OCI-LY7 (cell line): ENCODE results near the gene PIGP. TPM values are rescaled to one million over a fixed set of nuclear protein-coding genes. Genes with fewer than 3 reads are reported as not detected.

ENCODE experiments used
- BruUV-seq: library from RNA; stranded (reverse); fragments of 400-500 nt; replicated peaks from 2 replicates; lab custom pipeline; 2021; lab: Mats Ljungman, UMichigan
- CTCF ChIA-PET: fragments of 300-600 bp; sonication (Branson Sonifier 250); formaldehyde crosslinking; loops from one replicate; lab custom pipeline; 2022; ENCODE audit warnings: antibody characterized with exemption; ENCODE audit not compliant: unreplicated experiment; lab: Charles Lee
- POLR2A ChIA-PET: fragments of 300-600 bp; sonication (Branson Sonifier 250); formaldehyde crosslinking; loops from one replicate; lab custom pipeline; 2022; ENCODE audit warnings: antibody characterized with exemption; lab: Charles Lee
- DNase-seq: peaks from one replicate; pipeline ENCODE4 v3.0.0-alpha.2; 2015; ENCODE audit warnings: low spot score
- H2AFZ ChIP-seq: fragments of 200-600 bp; sonication (generic), shearing (Covaris generic); 2 replicates; pipeline ENCODE4 v1.6.1; 2014; ENCODE audit warnings: mild to moderate bottlenecking, antibody characterized with exemption, low read length, moderate library complexity
- H3K27ac ChIP-seq: fragments of 200-600 bp; sonication (generic); 2 replicates; pipeline ENCODE4 v1.5.1; 2014; ENCODE audit warnings: mixed run types, low read depth, mild to moderate bottlenecking, moderate library complexity, low read length, inconsistent platforms; ENCODE audit not compliant: poor library complexity, severe bottlenecking
- H3K36me3 ChIP-seq: fragments of 200-600 bp; sonication (generic); 2 replicates; pipeline ENCODE4 v1.6.1; 2014; ENCODE audit warnings: mild to moderate bottlenecking, antibody characterized with exemption, low read length, moderate library complexity, mixed read lengths; ENCODE audit not compliant: insufficient read depth
- H3K4me1 ChIP-seq: fragments of 200-600 bp; sonication (generic); 2 replicates; pipeline ENCODE4 v1.5.1; 2014; ENCODE audit warnings: mild to moderate bottlenecking, low read length; ENCODE audit not compliant: insufficient read depth, poor library complexity, severe bottlenecking
- H3K4me2 ChIP-seq: fragments of 200-600 bp; sonication (generic); 2 replicates; pipeline ENCODE4 v1.6.1; 2014; ENCODE audit warnings: mild to moderate bottlenecking, low read length
- H3K4me3 ChIP-seq: fragments of 200-600 bp; sonication (generic); 2 replicates; pipeline ENCODE4 v1.5.1; 2014; ENCODE audit warnings: mild to moderate bottlenecking, low read depth, low read length; ENCODE audit not compliant: poor library complexity, severe bottlenecking
- H3K79me2 ChIP-seq: fragments of 200-600 bp; sonication (generic); 2 replicates; pipeline ENCODE4 v1.6.1; 2016; ENCODE audit warnings: low read depth, mild to moderate bottlenecking, low read length, moderate library complexity, mixed read lengths; ENCODE audit not compliant: insufficient read depth
- H3K9me2 ChIP-seq: fragments of 200-600 bp; sonication (generic); 2 replicates; pipeline ENCODE4 v1.6.1; 2016; ENCODE audit warnings: mild to moderate bottlenecking, low read length, mixed read lengths; ENCODE audit not compliant: insufficient read depth
- H3K9me3 ChIP-seq: fragments of 200-600 bp; sonication (generic); 2 replicates; pipeline ENCODE4 v1.6.1; 2014; ENCODE audit warnings: mild to moderate bottlenecking, mixed run types, low read length, mixed read lengths
- H4K20me1 ChIP-seq: fragments of 200-600 bp; sonication (generic); 2 replicates; pipeline ENCODE4 v1.6.1; 2014; ENCODE audit warnings: mild to moderate bottlenecking, antibody characterized with exemption, low read length, moderate library complexity, mixed read lengths; ENCODE audit not compliant: insufficient read depth
- EZH2phosphoT487 ChIP-seq: fragments of 200-600 bp; sonication (generic); IDR thresholded peaks from 2 replicates; pipeline ENCODE4 v1.6.1; 2018; ENCODE audit warnings: low read depth, borderline replicate concordance, mild to moderate bottlenecking, mixed run types, antibody characterized with exemption, low read length, moderate library complexity, mixed read lengths
- intact Hi-C: fragments of 100-400 bp; cut with micrococcal nuclease; formaldehyde crosslinking; loops from one replicate; pipeline ENCODE4 v1.10.0; 2022; ENCODE audit not compliant: unreplicated experiment
- total RNA-seq, 2 experiments: library from RNA; depleted of rRNA in 1 of 2; stranded (reverse); fragments of >200 nt in 1 of 2; shearing (Covaris generic) in 1 of 2; gene quantifications; 2 replicates each; pipeline ENCODE4 v1.2.3, GENCODE V29; 2014 to 2022
- TF ChIP-seq, protein P1 (sequence below): fragments of 200-600 bp; sonication (generic); conservative IDR thresholded peaks from 2 replicates; pipeline ENCODE4 v1.5.1; 2014; ENCODE audit warnings: mild to moderate bottlenecking, antibody characterized with exemption, low read length, moderate library complexity, mixed read lengths

PIGP gene
- total RNA-seq, 2 experiments from 2014 or later: 7.4 to 35.4 TPM

GRCh38 chr21:37028570-37028969 lies 44.3 kb downstream of the PIGP start:
- intact Hi-C loops: no loop called here
- DNase-seq: no peak
- no peaks in the 10 kb centered on the region for H3K9me3 ChIP-seq
- no peak overlapping the region for H3K27ac ChIP-seq
- H3K4me1 ChIP-seq: no peaks in the 10 kb centered on the region
- H3K36me3 ChIP-seq: no peaks in the 10 kb centered on the region
- no peaks in the 10 kb centered on the region for H3K79me2 ChIP-seq
- TF ChIP-seq, protein P1, sequence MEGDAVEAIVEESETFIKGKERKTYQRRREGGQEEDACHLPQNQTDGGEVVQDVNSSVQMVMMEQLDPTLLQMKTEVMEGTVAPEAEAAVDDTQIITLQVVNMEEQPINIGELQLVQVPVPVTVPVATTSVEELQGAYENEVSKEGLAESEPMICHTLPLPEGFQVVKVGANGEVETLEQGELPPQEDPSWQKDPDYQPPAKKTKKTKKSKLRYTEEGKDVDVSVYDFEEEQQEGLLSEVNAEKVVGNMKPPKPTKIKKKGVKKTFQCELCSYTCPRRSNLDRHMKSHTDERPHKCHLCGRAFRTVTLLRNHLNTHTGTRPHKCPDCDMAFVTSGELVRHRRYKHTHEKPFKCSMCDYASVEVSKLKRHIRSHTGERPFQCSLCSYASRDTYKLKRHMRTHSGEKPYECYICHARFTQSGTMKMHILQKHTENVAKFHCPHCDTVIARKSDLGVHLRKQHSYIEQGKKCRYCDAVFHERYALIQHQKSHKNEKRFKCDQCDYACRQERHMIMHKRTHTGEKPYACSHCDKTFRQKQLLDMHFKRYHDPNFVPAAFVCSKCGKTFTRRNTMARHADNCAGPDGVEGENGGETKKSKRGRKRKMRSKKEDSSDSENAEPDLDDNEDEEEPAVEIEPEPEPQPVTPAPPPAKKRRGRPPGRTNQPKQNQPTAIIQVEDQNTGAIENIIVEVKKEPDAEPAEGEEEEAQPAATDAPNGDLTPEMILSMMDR: no peak
- TF ChIP-seq EZH2phosphoT487: no peak
- H3K4me2 ChIP-seq: no peak overlapping the region
- no peaks in the 10 kb centered on the region for H4K20me1 ChIP-seq
- no peak overlapping the region for H3K4me3 ChIP-seq
- ChIA-PET CTCF (no interaction called here), POLR2A (no interaction called here)
- no peaks in the 10 kb centered on the region for H3K9me2 ChIP-seq
- H2AFZ ChIP-seq: no peak overlapping the region
- BruUV-seq: no TSS peak

GRCh38 chr21:37026499-37026898 lies 46.4 kb downstream of the PIGP start:
- Histone ChIP-seq H4K20me1 (no peaks in the 10 kb centered on the region), H3K4me2 (no peak overlapping the region), H3K4me1 (no peaks in the 10 kb centered on the region), H3K9me2 (no peaks in the 10 kb centered on the region), H3K36me3 (no peaks in the 10 kb centered on the region), H3K79me2 (no peaks in the 10 kb centered on the region), H2AFZ (no peak overlapping the region), H3K9me3 (no peaks in the 10 kb centered on the region), H3K4me3 (no peak overlapping the region), H3K27ac (no peak overlapping the region)
- CTCF ChIA-PET: no interaction called here
- TF ChIP-seq EZH2phosphoT487: no peak
- TF ChIP-seq, protein P1: no peak
- DNase-seq: no peak
- POLR2A ChIA-PET: interaction anchor here (1.0 to 1.1 kb wide), 2 partner anchors 11 to 165 kb away, joined by 3 read pairs; no protein-coding TSS in a partner anchor
- intact Hi-C loops: no loop called here
- BruUV-seq: no TSS peak

- H3K4me3 ChIP-seq: no peak overlapping the region
- no peaks in the 10 kb centered on the region for H3K9me2 ChIP-seq
- no peak for DNase-seq
- H3K4me2 ChIP-seq: no peak overlapping the region
- no peak overlapping the region for H3K27ac ChIP-seq
- BruUV-seq: no TSS peak
- no peak overlapping the region for H2AFZ ChIP-seq
- no peak for TF ChIP-seq EZH2phosphoT487
- TF ChIP-seq, protein P1: no peak
- H3K4me1 ChIP-seq: no peaks in the 10 kb centered on the region
- H4K20me1 ChIP-seq: no peaks in the 10 kb centered on the region
- CTCF ChIA-PET: no interaction called here
- intact Hi-C loops: no loop called here
- POLR2A ChIA-PET: interaction anchor here (0.9 kb wide), 1 partner anchor 21 kb away, joined by 5 read pairs; no protein-coding TSS in a partner anchor
- no peaks in the 10 kb centered on the region for H3K9me3 ChIP-seq
- H3K79me2 ChIP-seq: no peaks in the 10 kb centered on the region
- H3K36me3 ChIP-seq: no peaks in the 10 kb centered on the region
These were observed 54.8 kb downstream of the PIGP start for GRCh38 chr21:37017951-37018679.
